ENCODE data around the gene WDR70. TPM values are rescaled to one million over a fixed set of nuclear protein-coding genes. Genes with fewer than 3 reads are reported as not detected.
A peak's percentile ranks its signal among the peaks of the same experiment; 100 is the strongest.

WDR70 gene
- total RNA-seq, 4 donors from 2014 or later = 18.9 to 106 (median 34.9) TPM

- Histone ChIP-seq H3K36me3 (no peaks in the 10 kb centered on the region), H3K4me1 (peaks cover 0 to 21% (median 0%) of the 10 kb centered on the region in 4 donors), H3K4me3 (no peak overlapping the region), H3K27me3 (no peaks in the 10 kb centered on the region), H3K9me3 (no peaks in the 10 kb centered on the region), H3K27ac (no peak overlapping the region)
- TF ChIP-seq POLR2A (IDR thresholded peaks at IDR 0.05) (no peak), CTCF (IDR thresholded peaks at IDR 0.05) (no peak)
- DNase-seq = no peak
Measured at GRCh38 chr5:37571985-37572384, 192.9 kb downstream of the WDR70 start.

GRCh38 chr5:37575541-37576489 lies 196.7 kb downstream of the WDR70 start:
- H3K4me3 ChIP-seq = no peak overlapping the region
- H3K4me1 ChIP-seq = peaks cover 0 to 25% (median 0%) of the 10 kb centered on the region in 4 donors
- H3K9me3 ChIP-seq = no peaks in the 10 kb centered on the region
- H3K27me3 ChIP-seq = no peaks in the 10 kb centered on the region
- TF ChIP-seq CTCF (IDR thresholded peaks at IDR 0.05) (no peak), POLR2A (IDR thresholded peaks at IDR 0.05) (no peak)
- no peak for DNase-seq
- H3K27ac ChIP-seq = peak overlapping the region in 2 of 4 donors; percentile 7 to 51
- H3K36me3 ChIP-seq = no peaks in the 10 kb centered on the region

DNA sequence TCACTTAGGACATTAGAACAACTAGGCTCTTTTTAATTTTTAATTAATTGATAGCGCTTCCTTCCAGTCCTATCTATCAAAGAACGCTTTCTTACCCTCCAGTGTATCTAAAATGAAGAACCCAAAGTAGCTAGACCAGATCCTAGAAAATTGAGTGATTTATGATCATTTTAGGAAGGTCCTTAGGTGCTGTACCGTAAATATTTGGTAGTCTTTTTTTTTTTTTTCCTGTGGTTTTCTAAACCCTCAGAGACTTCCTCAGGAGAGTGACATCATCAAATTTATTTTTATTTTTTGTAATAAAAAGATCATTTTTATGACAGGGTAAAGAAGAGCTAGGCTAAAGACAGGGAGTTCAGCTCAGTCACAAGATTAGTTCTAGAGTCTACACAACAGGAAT lies 197.4 kb downstream of the WDR70 start:
- no peak overlapping the region for H3K27ac ChIP-seq
- TF ChIP-seq POLR2A (IDR thresholded peaks at IDR 0.05) (no peak), CTCF (IDR thresholded peaks at IDR 0.05) (no peak)
- H3K36me3 ChIP-seq = no peaks in the 10 kb centered on the region

DNA sequence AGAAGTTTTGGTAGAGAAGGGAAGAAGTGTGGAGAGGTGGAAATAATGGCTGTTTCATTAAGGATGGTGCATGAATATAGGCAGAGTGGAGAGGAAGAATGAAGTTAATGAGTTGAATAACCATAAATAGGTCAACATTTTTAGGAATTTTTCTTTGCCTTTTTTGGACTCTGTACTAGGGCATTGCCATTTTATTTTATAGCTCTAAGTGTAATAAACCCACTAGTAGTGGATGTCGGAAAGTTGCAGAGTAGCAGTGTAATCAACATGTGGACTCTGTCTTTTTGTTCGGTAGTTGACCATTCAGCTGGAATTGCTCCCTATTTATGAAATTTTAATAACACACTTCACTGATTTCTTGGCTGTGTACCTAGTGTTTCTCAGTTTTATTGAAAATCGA lies 199.1 kb downstream of the WDR70 start:
- DNase-seq = no peak
- TF ChIP-seq CTCF (IDR thresholded peaks at IDR 0.05) (no peak), POLR2A (IDR thresholded peaks at IDR 0.05) (no peak)
- H3K4me3 ChIP-seq = no peak overlapping the region
- H3K4me1 ChIP-seq = peaks cover 0 to 25% (median 0%) of the 10 kb centered on the region in 4 donors
- no peak overlapping the region for H3K27ac ChIP-seq
- H3K36me3 ChIP-seq = no peaks in the 10 kb centered on the region
- no peaks in the 10 kb centered on the region for H3K27me3 ChIP-seq
- no peaks in the 10 kb centered on the region for H3K9me3 ChIP-seq

More for the DNA sequence above, 197.4 kb downstream of the WDR70 start:
- no peak overlapping the region for H3K4me3 ChIP-seq
- no peaks in the 10 kb centered on the region for H3K27me3 ChIP-seq
- no peaks in the 10 kb centered on the region for H3K9me3 ChIP-seq
- peaks cover 0 to 25% (median 0%) of the 10 kb centered on the region in 4 donors for H3K4me1 ChIP-seq
- DNase-seq = no peak

DNA sequence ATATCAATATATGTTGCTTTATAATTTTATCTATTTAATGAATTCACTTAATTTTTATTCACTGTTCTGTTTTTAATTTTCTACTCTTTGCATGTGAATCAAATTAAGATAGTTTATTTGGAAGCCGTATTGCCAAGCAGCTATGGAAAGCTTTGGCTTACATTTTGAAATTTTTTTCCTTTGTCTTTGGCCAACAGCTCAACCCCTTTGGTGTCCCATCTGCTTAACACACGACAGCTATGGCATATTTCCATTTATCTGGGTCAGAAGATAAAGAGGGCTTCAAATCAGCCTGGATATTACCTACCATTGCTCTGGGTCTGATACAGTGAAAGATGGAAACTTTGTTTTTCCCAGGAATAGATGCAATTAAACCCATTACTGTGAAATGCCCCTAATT lies 201.0 kb downstream of the WDR70 start:
- Histone ChIP-seq H3K4me1 (peaks cover 0 to 25% (median 0%) of the 10 kb centered on the region in 4 donors), H3K4me3 (no peak overlapping the region), H3K27ac (no peak overlapping the region), H3K9me3 (no peaks in the 10 kb centered on the region), H3K36me3 (no peaks in the 10 kb centered on the region), H3K27me3 (no peaks in the 10 kb centered on the region)
- TF ChIP-seq POLR2A (IDR thresholded peaks at IDR 0.05) (no peak), CTCF (IDR thresholded peaks at IDR 0.05) (no peak)
- no peak for DNase-seq

All from Peyer's patch (tissue), 4 donors.